Measurements from ENCODE around the gene UBA52. TPM values are rescaled to one million over a fixed set of nuclear protein-coding genes. Genes with fewer than 3 reads are reported as not detected.
A peak's percentile ranks its signal among the peaks of the same experiment; 100 is the strongest.

The UBA52 gene
- total and polyA plus RNA-seq, 2 of the 13 experiments (the other 11 are each of a cell fraction or from before 2014, with no cell fraction given): 959 to 1,782 TPM

DNA sequence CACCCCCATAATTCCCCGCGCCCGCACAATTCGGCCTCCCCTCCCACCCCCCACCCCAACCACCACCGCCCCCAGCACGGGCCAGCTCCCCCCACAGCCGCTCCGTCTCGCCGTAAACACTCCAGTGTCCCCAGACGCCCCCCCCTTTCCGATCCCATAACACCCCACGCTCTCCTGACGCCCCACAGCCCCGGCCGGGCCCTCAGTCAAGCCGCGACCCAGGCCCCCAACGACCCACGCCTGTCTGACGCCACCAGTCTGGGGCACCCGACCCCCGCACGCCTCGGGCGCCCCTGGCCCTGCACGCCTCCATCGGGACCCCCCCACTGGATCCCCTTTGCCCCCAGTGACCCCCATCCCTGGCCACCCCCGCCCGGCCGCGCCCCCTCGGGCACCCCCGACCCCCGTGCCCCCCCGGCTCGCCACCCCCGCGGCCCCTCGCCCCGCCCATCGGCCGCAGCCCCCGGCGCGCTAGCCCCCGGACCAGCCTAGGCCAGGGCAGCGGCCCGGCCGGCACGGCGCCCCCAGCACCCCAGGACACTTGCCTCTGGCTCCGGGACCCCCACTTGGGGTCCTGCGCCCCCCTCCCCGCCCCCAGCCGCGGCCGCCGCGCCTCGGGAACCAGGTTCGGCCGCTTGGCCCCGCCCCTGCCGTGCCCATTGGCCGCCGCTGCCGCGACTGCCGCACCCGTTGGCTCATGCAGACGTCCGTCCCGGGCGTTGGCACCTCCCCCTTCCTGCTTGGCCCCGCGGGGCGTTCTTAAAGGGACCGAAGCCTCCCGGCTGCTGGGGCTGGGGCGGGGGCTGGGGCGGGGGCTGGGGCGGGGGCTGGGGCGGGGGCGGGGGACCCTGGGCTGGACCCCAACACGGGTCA is 28.5 kb upstream of the UBA52 start, which contains the start of gene FKBP8 (continued):
- TF ChIP-seq HDAC1 (CRISPR knock-in tag; IDR thresholded peaks at IDR 0.05) (0 out of 2 replicates have a peak, but pooled peaks have one; percentile 20), IKZF4 (CRISPR knock-in tag; IDR thresholded peaks at IDR 0.05; ENCODE audit: borderline replicate concordance, low read depth, not compliant biosample characterization) (no peak), KAT2B (IDR thresholded peaks at IDR 0.05; ENCODE audit: borderline replicate concordance, low read depth, low read length) (no peak), ZNF687 (CRISPR knock-in tag; IDR thresholded peaks at IDR 0.05) (peak; percentile 9; the same call in 1 of the 2 replicates), PATZ1 (CRISPR knock-in tag; IDR thresholded peaks at IDR 0.05) (peak; percentile 22), SP4 (CRISPR knock-in tag; IDR thresholded peaks at IDR 0.05) (peak; percentile 81), SNAI1 (CRISPR knock-in tag; IDR thresholded peaks at IDR 0.05; ENCODE audit: borderline replicate concordance) (no peak), ZFX (CRISPR knock-in tag; IDR thresholded peaks at IDR 0.05; ENCODE audit: low read depth) (0 out of 2 replicates have a peak, but pooled peaks have one; percentile 4), HNRNPK (IDR thresholded peaks at IDR 0.05; ENCODE audit: low read depth, low read length, poor library complexity, severe bottlenecking) (peak; percentile 77), CBX1 (IDR thresholded peaks at IDR 0.05; ENCODE audit: low read depth) (peak; percentile 22), GABPA (IDR thresholded peaks at IDR 0.05; ENCODE audit: low read depth, low read length) (peak; percentile 48; the same call in 1 of the 2 replicates), GABPA (CRISPR knock-in tag; IDR thresholded peaks at IDR 0.05; ENCODE audit: low read depth) (peak; percentile 48), AHR (CRISPR knock-in tag; IDR thresholded peaks at IDR 0.05) (no peak), ZNF772 (CRISPR knock-in tag; IDR thresholded peaks at IDR 0.05) (no peak), NFYC (CRISPR knock-in tag; IDR thresholded peaks at IDR 0.05) (peak; percentile 88), NFYB (CRISPR knock-in tag; IDR thresholded peaks at IDR 0.05) (peak; percentile 87), RFX1 (IDR thresholded peaks at IDR 0.05) (no peak), STAG1 (CRISPR knock-in tag; IDR thresholded peaks at IDR 0.05) (no peak)
- TF ChIP-seq, protein P1, sequence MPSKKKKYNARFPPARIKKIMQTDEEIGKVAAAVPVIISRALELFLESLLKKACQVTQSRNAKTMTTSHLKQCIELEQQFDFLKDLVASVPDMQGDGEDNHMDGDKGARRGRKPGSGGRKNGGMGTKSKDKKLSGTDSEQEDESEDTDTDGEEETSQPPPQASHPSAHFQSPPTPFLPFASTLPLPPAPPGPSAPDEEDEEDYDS (CRISPR knock-in tag; IDR thresholded peaks at IDR 0.05): 0 out of 2 replicates have a peak, but pooled peaks have one; percentile 30
- TF ChIP-seq, protein P2, sequence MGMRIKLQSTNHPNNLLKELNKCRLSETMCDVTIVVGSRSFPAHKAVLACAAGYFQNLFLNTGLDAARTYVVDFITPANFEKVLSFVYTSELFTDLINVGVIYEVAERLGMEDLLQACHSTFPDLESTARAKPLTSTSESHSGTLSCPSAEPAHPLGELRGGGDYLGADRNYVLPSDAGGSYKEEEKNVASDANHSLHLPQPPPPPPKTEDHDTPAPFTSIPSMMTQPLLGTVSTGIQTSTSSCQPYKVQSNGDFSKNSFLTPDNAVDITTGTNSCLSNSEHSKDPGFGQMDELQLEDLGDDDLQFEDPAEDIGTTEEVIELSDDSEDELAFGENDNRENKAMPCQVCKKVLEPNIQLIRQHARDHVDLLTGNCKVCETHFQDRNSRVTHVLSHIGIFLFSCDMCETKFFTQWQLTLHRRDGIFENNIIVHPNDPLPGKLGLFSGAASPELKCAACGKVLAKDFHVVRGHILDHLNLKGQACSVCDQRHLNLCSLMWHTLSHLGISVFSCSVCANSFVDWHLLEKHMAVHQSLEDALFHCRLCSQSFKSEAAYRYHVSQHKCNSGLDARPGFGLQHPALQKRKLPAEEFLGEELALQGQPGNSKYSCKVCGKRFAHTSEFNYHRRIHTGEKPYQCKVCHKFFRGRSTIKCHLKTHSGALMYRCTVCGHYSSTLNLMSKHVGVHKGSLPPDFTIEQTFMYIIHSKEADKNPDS (CRISPR knock-in tag; IDR thresholded peaks at IDR 0.05): no peak
